ENCODE results near the gene SCAPER.

- TF ChIP-seq POLR2A (IDR thresholded peaks at IDR 0.05; ENCODE audit: low read length), result no peak
- no peak for TF ChIP-seq GATA1 (IDR thresholded peaks at IDR 0.05; ENCODE audit: low read depth, low read length)
Observed at GRCh38 chr15:76644646-76645045, 260.5 kb downstream of the SCAPER start.
